ENCODE measurements around the gene ZDHHC20. TPM values are rescaled to one million over a fixed set of nuclear protein-coding genes. Genes with fewer than 3 reads are reported as not detected.

Gene ZDHHC20
- total RNA-seq, 2 experiments from 2014 or later, result 46.1 to 50.9 TPM

DNA sequence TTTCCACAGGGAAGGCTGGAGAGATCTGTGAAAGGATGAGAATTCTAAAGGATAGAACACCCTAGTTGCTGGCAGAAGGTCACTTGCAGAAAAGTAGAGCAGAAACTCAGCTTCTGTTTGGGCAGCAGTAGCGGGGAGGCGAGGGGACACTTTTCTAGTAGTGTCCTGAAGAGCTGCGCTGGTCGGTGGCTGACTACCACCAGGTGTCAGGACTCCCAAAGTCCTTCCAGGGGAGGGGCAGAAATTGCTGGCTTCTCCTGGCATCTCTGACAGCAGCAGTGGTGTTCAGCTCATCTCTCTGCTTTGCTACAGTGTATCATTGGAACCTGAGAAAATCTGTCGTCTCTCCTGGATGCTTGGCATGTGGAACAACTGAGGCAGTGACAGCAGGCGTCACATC lies 120.9 kb downstream of the ZDHHC20 start:
- H3K9me3 Mint-ChIP-seq, result no peaks in the 10 kb centered on the region
- no peak overlapping the region for H3K27ac Mint-ChIP-seq
- ChIA-PET POLR2A (no interaction called here), CTCF (interaction anchor here (1.7 kb wide), 1 partner anchor 139 kb away, joined by 6 read pairs; no protein-coding TSS in a partner anchor)
- H3K4me3 Mint-ChIP-seq, result no peak overlapping the region
- no peak for DNase-seq
- H3K27me3 Mint-ChIP-seq, result no peaks in the 10 kb centered on the region
- intact Hi-C loops (cut with micrococcal nuclease), result no loop called here
- H3K4me1 Mint-ChIP-seq (ENCODE audit: low read depth), result peaks cover 2% of the 10 kb centered on the region
- no peaks in the 10 kb centered on the region for H3K36me3 Mint-ChIP-seq (ENCODE audit: low read depth)
- no peak for TF ChIP-seq CTCF (IDR thresholded peaks at IDR 0.05)
- ATAC-seq, result no peak

DNA sequence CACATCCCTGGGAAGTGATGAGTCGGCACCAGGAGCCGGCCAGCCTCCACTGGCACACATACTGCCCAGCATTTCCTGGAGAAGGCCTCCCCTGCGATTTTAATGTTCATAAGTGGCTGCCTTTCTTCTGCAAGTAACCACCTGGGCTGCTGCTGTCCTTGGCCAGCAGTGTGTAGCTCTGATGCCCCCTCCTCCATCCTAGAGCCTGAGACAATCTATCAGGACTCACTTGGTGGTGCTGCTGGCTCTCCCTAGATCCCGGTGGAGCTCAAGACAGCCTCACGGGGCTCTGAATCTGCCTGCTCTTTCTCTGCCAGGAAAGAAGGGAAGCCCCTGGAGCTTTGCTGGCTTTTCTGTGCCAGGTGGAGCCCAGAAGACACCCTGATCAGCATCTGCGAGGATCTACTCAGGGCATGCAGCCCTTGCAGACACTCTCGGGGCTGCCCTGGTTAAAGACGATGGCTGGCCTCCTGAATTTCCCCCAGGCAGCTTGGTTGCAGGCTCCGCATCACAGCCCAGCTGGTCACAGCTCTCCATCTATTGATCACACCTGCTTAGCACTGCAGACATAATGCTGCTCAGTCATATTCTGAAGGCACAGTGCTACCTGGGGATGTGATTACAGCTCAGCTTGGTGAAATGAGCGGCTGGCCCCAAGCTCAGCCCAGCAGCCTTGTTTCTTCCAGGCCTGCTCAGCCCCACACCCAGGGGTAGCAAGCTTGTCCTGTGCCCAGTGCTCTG lies 122.3 kb downstream of the ZDHHC20 start:
- Mint-ChIP-seq H3K27me3 (no peaks in the 10 kb centered on the region), H3K36me3 (ENCODE audit: low read depth) (no peaks in the 10 kb centered on the region), H3K4me3 (no peak overlapping the region), H3K27ac (no peak overlapping the region), H3K9me3 (no peaks in the 10 kb centered on the region), H3K4me1 (ENCODE audit: low read depth) (no peaks in the 10 kb centered on the region)
- intact Hi-C loops (cut with micrococcal nuclease), result no loop called here
- DNase-seq (no peak), ATAC-seq (no peak)
- ChIA-PET POLR2A (no interaction called here), CTCF (interaction anchor here (1.7 kb wide), 1 partner anchor 140 kb away, joined by 6 read pairs; no protein-coding TSS in a partner anchor)
- TF ChIP-seq CTCF (IDR thresholded peaks at IDR 0.05), result no peak

DNA sequence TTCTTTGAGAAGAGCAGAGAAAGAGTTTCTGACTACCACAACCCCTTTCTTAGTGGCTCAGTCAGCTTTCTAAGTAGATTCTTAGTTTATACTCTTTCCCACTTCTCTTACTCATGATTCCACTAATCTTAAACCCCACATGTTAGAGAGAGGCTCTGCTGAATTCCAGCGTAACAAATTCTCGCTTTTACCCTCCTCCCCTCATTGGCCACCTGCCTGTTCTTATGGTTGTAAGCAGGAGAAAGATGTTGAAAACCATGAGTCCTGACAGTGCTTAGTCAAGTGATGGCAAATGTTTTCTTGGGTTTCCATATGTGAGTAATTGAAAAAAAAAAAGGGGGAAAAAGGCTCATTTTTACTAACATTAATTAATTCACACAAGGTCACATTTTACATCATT lies 125.9 kb downstream of the ZDHHC20 start:
- intact Hi-C loops (cut with micrococcal nuclease), result no loop called here
- Mint-ChIP-seq H3K9me3 (no peaks in the 10 kb centered on the region), H3K4me3 (no peak overlapping the region), H3K27me3 (no peaks in the 10 kb centered on the region), H3K27ac (no peak overlapping the region), H3K36me3 (ENCODE audit: low read depth) (no peaks in the 10 kb centered on the region), H3K4me1 (ENCODE audit: low read depth) (peaks cover 19% of the 10 kb centered on the region)
- TF ChIP-seq CTCF (IDR thresholded peaks at IDR 0.05), result no peak
- DNase-seq (no peak), ATAC-seq (no peak)
- ChIA-PET CTCF (interaction anchor here (1.5 kb wide), 1 partner anchor 35 kb away, joined by 3 read pairs; no protein-coding TSS in a partner anchor), POLR2A (no interaction called here)

- ATAC-seq (peak; percentile 69), DNase-seq (peak; percentile 24)
- Mint-ChIP-seq H3K36me3 (ENCODE audit: low read depth) (no peaks in the 10 kb centered on the region), H3K4me3 (no peak overlapping the region), H3K27me3 (no peaks in the 10 kb centered on the region), H3K27ac (no peak overlapping the region), H3K9me3 (no peaks in the 10 kb centered on the region), H3K4me1 (ENCODE audit: low read depth) (peaks cover 20% of the 10 kb centered on the region)
- POLR2A ChIA-PET, result interaction anchor here (1.7 kb wide), 1 partner anchor 14 kb away, joined by 5 read pairs; no protein-coding TSS in a partner anchor
- no peak for TF ChIP-seq CTCF (IDR thresholded peaks at IDR 0.05)
- CTCF ChIA-PET, result no interaction called here
- intact Hi-C loops (cut with micrococcal nuclease), result no loop called here
These were observed 128.8 kb downstream of the ZDHHC20 start for GRCh38 chr13:21330126-21330861.

Data from activated CD8-positive, alpha-beta T cell treated with anti-CD3 and anti-CD28 coated beads for 36 hours (primary cell).